SIG-M5 treated with dmso at 0.1 percent for 504 hours (cell line): ENCODE data around the gene MTHFD1L.

Experiments
- DNase-seq: peaks from one replicate; lab custom pipeline; 2025; ENCODE audit not compliant: unreplicated experiment; lab: John Stamatoyannopoulos, UW

MTHFD1L gene

GRCh38 chr6:150932996-150933395 lies 67.5 kb downstream of the MTHFD1L start:
- no peak for DNase-seq

GRCh38 chr6:150934380-150934779 lies 68.9 kb downstream of the MTHFD1L start:
- DNase-seq: no peak

DNA sequence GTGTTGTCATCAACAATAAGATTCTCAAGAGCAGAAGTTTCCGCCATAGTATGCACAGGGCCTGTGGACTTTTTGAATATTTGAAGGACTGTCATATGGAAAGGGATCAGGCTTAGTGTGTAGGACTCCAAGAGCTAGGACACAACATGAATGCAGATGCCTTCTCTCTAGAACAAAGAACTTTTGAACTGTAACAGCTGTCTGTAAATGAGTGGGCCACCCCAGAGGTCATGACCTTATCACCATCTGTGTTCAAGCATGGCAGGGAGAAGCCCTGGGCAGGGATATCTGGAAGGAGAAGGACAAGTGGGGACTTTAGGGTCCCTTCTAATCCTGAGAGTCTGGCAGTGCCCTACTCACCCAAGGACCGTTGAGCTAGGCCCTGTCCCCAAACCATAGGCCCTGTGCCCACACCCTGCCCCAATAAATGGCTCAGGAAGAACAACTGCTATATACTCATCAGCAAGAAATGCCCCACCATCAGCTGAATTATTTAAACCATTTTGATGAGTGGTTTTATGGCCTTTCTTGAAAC lies 70.6 kb downstream of the MTHFD1L start:
- DNase-seq: no peak

DNA sequence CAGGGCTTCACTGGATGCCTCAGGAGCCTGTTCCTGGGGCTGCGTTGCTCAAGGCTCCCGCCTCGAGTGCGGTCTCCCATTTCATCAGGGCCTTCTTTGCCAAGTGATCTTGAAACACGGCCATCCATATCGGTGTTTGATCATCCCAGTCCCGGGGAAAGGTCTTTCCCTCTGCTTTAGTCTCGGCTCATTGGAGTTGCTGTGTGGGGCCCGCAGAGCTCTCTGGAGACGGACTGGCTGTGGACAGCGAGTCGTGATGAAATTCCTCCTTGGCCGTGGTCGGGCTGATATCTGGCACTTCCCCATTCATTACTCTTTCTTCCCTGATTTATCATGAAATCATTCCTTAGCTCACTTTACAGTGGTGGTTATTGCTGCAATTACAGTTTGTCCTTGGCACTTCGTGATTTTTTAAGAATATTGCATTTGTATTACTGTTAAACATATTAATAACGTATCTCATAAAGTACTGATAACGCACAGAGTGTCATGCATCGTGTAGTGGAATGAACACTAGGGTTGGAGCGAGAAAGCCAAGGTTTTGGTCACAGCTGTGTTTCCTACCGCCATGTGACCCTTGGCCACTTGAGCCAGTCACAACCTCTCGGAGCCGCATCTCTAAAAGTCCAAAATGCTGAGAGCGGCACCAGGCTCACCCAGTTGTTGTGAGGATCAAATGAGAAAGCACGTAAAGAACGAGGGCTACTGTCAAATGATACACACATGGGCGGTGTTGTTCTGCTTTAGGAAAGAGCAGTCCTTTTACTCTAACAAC lies 71.8 kb downstream of the MTHFD1L start:
- no peak for DNase-seq

- DNase-seq: no peak
These were observed 73.9 kb downstream of the MTHFD1L start for GRCh38 chr6:150939399-150939798.

DNA sequence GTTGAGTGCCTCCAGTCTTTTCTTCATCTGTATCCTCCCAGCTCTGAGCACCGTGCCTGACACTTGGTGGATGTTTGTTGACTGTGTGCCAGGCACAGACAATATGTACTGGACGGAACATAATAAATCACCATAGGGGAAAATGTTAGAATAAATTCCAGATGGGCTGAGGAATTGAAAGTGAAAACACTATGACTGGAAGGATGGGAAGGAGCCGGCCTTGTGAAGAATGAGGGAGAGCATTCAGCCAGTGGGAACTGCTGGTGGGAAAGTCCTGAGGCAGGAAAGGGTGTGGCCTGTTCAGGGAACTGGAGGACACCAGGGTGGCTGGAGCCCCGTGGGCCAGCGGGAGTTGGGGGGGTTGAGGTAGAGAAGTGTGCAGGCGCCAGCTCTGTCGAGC lies 75.4 kb downstream of the MTHFD1L start:
- no peak for DNase-seq

- no peak for DNase-seq
These were observed 84.0 kb downstream of the MTHFD1L start for GRCh38 chr6:150949526-150949925.

DNA sequence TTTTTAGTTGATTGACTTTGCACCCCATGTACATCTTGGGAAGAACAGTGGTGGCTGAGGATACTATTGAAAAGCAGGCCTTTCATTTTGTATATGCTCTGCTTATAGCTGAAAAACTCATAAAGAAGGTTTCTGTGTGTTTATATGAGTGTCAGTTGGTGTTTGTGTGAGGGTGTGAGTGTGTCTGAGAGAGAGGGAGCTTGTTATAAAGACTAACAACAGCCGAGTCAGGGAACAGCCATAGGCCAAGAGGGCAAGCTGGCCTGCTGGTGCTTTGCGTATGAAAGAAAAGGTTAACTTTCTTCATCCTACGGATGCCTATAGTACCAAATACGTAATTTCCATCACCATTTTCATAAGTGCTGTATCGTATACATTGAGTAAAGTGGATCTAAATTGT lies 88.3 kb downstream of the MTHFD1L start:
- no peak for DNase-seq

- no peak for DNase-seq
These were observed 93.7 kb downstream of the MTHFD1L start for GRCh38 chr6:150959166-150959565.

DNA sequence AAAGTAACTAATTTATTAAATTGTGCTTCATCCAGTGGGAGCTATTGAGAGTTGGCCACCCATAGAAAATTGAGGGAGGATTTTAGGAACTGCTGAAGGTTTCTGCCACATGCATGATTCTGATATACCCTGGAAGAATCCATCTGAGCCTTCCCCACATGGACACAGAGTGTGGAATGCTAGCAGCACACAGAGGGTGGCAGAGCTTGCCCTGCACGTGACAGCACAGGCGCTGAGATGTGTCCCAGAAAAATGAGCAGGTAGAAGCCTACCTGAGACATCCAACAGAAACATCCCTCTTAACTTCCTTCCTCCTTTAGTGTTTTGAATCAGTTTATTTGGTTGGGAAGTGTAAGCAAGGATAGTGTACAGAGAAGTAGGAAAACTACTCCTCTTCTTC lies 96.9 kb downstream of the MTHFD1L start:
- no peak for DNase-seq

- DNase-seq: no peak
These were observed 99.3 kb downstream of the MTHFD1L start for GRCh38 chr6:150964765-150965164.

- no peak for DNase-seq
These were observed 101.3 kb downstream of the MTHFD1L start for GRCh38 chr6:150966786-150967185.

DNA sequence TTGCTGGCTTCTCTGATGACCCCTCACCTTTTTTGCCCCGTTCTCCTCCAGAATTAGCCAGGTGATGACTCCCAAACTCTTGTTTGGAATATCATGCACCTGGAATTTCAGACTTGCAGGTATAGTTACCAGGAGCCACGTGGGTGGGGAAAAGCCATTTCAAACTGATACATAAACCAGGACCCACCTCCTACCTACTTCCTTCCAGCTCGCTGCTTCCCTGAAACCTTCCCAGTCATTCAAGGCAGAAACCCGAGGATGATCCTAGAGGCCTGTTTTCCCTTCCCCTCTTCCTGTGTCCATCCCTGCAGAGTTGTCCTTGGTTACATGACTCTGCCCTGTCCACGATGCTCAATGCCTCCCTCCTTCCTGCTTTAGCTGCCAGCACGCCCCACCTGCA lies 101.9 kb downstream of the MTHFD1L start:
- no peak for DNase-seq

GRCh38 chr6:150967910-150968309 lies 102.4 kb downstream of the MTHFD1L start:
- DNase-seq: no peak

GRCh38 chr6:150969901-150970300 lies 104.4 kb downstream of the MTHFD1L start:
- DNase-seq: no peak

- DNase-seq: no peak
These were observed 105.7 kb downstream of the MTHFD1L start for GRCh38 chr6:150971219-150971618.

DNA sequence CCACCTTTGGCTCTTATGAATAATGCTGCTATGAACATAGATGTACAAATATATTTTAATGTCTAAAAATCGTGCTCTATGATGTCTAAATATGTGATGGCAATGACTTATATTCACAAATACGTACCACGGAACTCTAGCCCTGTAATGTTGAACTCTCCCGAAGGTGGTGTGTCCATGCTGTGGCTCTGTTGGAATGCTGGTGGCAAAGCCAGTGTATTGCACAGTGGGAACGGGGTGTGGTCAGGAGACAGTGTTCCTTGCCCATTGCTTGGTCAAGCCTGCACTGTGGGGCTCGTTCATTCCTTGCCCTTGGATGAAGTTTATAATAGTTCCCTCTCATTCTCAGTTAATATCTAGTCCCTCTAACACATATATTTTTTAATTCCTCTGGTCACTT lies 109.6 kb downstream of the MTHFD1L start:
- no peak for DNase-seq

DNA sequence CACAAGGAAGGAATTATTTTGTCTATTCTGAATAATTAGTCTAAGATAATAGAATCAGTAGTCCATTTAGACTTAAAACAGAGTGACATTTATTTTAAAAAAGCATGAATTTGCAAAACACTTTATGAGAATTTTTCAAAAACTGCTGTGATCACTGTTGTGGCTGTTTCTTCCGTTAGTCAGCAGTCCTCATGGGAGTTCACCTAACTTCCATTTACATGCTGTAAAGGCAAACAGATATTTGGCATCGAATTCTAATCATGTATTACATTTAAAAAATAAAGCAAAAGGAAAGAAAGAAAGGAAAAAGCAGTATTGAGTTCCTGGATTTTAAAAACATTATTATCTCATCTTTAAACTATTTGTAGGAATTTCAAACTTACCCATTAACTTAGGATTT lies 111.8 kb downstream of the MTHFD1L start:
- no peak for DNase-seq

GRCh38 chr6:150978624-150979023 lies 113.1 kb downstream of the MTHFD1L start:
- DNase-seq: no peak

DNA sequence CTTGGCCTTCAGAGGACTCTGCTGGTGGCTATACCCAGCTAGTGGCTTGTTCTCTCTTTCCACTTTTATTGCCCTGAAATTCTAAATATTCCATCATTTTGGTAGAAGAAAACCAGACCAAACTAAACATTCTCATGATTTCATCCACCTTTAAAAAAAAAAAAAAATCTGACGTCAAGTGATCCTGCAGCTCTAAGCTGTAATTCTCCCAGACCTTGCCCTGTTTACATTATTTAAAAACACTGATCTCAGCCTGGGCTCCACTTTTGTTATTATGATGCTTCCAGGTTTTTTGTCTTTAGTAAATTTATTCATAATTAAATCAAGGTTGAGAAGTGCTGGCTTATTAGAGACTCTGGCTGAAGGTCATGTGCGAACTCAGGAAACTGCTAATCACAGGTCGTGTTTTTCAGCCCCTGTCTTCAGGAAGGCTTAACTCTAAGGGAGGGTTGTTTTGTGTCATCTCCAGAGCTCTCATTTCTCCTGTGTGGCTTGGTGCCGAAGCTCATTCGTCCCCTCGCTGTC lies 114.4 kb downstream of the MTHFD1L start:
- DNase-seq: no peak

- no peak for DNase-seq
These were observed 115.6 kb downstream of the MTHFD1L start for GRCh38 chr6:150981095-150981494.

DNA sequence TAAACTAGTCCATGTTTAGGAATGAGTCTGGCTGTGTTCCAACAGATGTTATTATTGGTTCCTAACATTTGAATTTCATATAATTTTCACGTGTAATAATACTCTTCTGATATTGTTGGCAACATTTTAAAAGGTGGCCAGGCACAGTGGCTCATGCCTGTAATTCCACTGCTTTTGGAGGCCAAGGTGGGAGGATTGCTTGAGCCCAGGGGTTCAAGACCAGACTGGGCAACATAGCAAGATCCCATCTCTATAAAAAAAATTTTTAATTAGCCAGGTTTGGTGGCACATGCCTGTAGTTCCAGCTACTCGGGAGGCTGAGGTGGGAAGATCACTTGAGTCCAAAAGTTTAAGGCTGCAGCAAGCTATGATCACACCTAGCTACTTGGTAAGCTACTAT lies 116.2 kb downstream of the MTHFD1L start:
- no peak for DNase-seq

DNA sequence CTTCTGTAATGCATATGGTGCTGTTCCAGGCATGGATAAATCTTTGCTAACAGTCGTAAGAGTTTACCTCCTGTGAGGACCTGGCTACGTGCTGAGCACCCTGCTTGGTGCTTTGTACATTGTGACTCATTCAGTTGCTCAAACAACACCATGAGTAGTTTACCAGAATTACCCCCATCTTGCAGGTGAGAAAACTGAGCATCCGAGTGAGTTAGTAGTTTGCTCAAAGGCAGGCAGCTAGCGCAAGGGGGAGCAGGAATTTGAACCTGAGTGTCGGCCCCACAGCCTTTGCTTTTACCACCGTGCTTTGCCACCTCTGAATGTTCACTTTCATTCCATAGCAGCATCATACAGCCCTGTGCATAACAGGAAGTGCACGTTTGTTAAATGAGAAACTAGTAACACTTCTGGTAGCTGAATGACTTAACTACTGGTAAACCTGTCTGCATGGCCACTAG lies 121.9 kb downstream of the MTHFD1L start:
- no peak for DNase-seq
